IMR-90 (cell line): ENCODE results near the gene GPHA2. TPM values are rescaled to one million over a fixed set of nuclear protein-coding genes. Genes with fewer than 3 reads are reported as not detected.

Experiments used
- ATAC-seq: fragments of 200-7000 bp; cut with Tn5 transposase; 2 replicates; pipeline ENCODE4 v1.9.1; 2020; ENCODE audit warnings: low read depth, mild to moderate bottlenecking, moderate library complexity
- BruUV-seq: library from RNA; stranded (reverse); fragments of 400-500 nt; replicated peaks from 2 replicates; lab custom pipeline; 2021; lab: Mats Ljungman, UMichigan
- CTCF ChIA-PET: fragments of 300-600 bp; formaldehyde crosslinking; extraction: SDS; loops from one replicate; lab custom pipeline; 2021; ENCODE audit warnings: antibody characterized with exemption; lab: Yijun Ruan, JAX
- POLR2A ChIA-PET: fragments of 300-600 bp; sonication (Branson Sonifier 250); formaldehyde crosslinking; loops from one replicate; lab custom pipeline; 2022; ENCODE audit warnings: antibody characterized with exemption; ENCODE audit not compliant: unreplicated experiment; lab: Charles Lee
- DNase-seq: peaks from one replicate; pipeline ENCODE4 v3.0.0; 2013
- H2AFZ ChIP-seq: replicated peaks from 2 replicates; pipeline ENCODE3; 2013; ENCODE audit warnings: low read length, mild to moderate bottlenecking; ENCODE audit not compliant: poor library complexity
- H2AK5ac ChIP-seq: 2 replicates; pipeline ENCODE4 v1.6.1; 2013; ENCODE audit warnings: low read depth, low read length, inconsistent platforms
- H2AK9ac ChIP-seq: replicated peaks from 2 replicates; pipeline ENCODE3; 2013; ENCODE audit warnings: mild to moderate bottlenecking, low read depth, low read length, moderate library complexity; ENCODE audit not compliant: poor library complexity
- H2BK120ac ChIP-seq: 2 replicates; pipeline ENCODE4 v1.6.1; 2013; ENCODE audit warnings: low read depth, low read length, inconsistent platforms
- H2BK15ac ChIP-seq: 3 replicates; pipeline ENCODE4 v1.6.1; 2013; ENCODE audit warnings: low read depth, low read length, inconsistent platforms
- H2BK20ac ChIP-seq: 2 replicates; pipeline ENCODE4 v1.6.1; 2013; ENCODE audit warnings: low read depth, mild to moderate bottlenecking, inconsistent platforms, low read length, moderate library complexity
- H2BK5ac ChIP-seq: 2 replicates; pipeline ENCODE4 v1.6.1; 2013; ENCODE audit warnings: mild to moderate bottlenecking, low read depth, low read length, inconsistent platforms; ENCODE audit not compliant: poor library complexity, severe bottlenecking
- H3K14ac ChIP-seq: replicated peaks from 2 replicates; pipeline ENCODE4 v1.6.1; 2013; ENCODE audit warnings: low read depth, low read length, inconsistent platforms
- H3K18ac ChIP-seq: 2 replicates; pipeline ENCODE4 v1.6.1; 2013; ENCODE audit warnings: low read depth, low read length, control low read depth
- H3K23ac ChIP-seq: 2 replicates; pipeline ENCODE4 v1.6.1; 2013; ENCODE audit warnings: low read depth, low read length, inconsistent platforms
- H3K27ac ChIP-seq: 2 replicates; pipeline ENCODE4 v1.5.1; 2013; ENCODE audit warnings: mild to moderate bottlenecking, control low read depth, low read length; ENCODE audit not compliant: insufficient read depth
- H3K27me3 ChIP-seq: 2 replicates; pipeline ENCODE4 v1.6.1; 2013; ENCODE audit warnings: low read length; ENCODE audit not compliant: control insufficient read depth, insufficient read depth
- H3K36me3 ChIP-seq: 2 replicates; pipeline ENCODE4 v1.6.1; 2013; ENCODE audit warnings: low read length, mixed read lengths; ENCODE audit not compliant: control insufficient read depth, insufficient read depth
- H3K4ac ChIP-seq: 2 replicates; pipeline ENCODE4 v1.6.1; 2013; ENCODE audit warnings: low read depth, low read length, inconsistent platforms
- H3K4me1 ChIP-seq: 2 replicates; pipeline ENCODE4 v1.6.1; 2013; ENCODE audit warnings: low read length, mixed read lengths; ENCODE audit not compliant: control insufficient read depth, insufficient read depth
- H3K4me2 ChIP-seq: 2 replicates; pipeline ENCODE4 v1.6.1; 2013; ENCODE audit warnings: low read depth, mild to moderate bottlenecking, control low read depth, low read length, moderate library complexity
- H3K4me3 ChIP-seq: 2 replicates; pipeline ENCODE4 v1.5.1; 2013; ENCODE audit warnings: low read depth, mild to moderate bottlenecking, control low read depth, low read length, moderate library complexity; ENCODE audit not compliant: insufficient read depth
- H3K56ac ChIP-seq: 2 replicates; pipeline ENCODE4 v1.6.1; 2013; ENCODE audit warnings: low read length, inconsistent platforms; ENCODE audit not compliant: insufficient read depth; ENCODE audit errors: extremely low read depth
- H3K79me1 ChIP-seq, 2 experiments: 2 replicates each; pipeline ENCODE4 v1.6.1; 2013; ENCODE audit warnings: low read length in 2 of 2, inconsistent platforms in 1 of 2, low read depth in 1 of 2
- H3K9ac ChIP-seq: 2 replicates; pipeline ENCODE4 v1.6.1; 2013; ENCODE audit warnings: low read depth, low read length, control low read depth
- H3K9me1 ChIP-seq: 2 replicates; pipeline ENCODE4 v1.6.1; 2013; ENCODE audit warnings: low read length, inconsistent platforms; ENCODE audit not compliant: insufficient read depth
- H3K9me3 ChIP-seq: 2 replicates; pipeline ENCODE4 v1.6.1; 2013; ENCODE audit warnings: low read length; ENCODE audit not compliant: control insufficient read depth, insufficient read depth
- H4K20me1 ChIP-seq: 2 replicates; pipeline ENCODE4 v1.6.1; 2013; ENCODE audit warnings: low read length, inconsistent platforms; ENCODE audit not compliant: insufficient read depth
- H4K5ac ChIP-seq: 2 replicates; pipeline ENCODE4 v1.6.1; 2013; ENCODE audit warnings: mild to moderate bottlenecking, low read depth, low read length, control low read depth
- H4K8ac ChIP-seq, 2 experiments: 2 replicates each; pipeline ENCODE4 v1.6.1; 2013; ENCODE audit warnings: low read depth in 2 of 2, low read length in 2 of 2, control low read depth in 1 of 2, inconsistent platforms in 1 of 2
- H4K91ac ChIP-seq: 2 replicates; pipeline ENCODE4 v1.6.1; 2013; ENCODE audit warnings: low read depth, low read length, inconsistent platforms; ENCODE audit not compliant: insufficient read depth
- BHLHE40 ChIP-seq: fragments of 150-350 bp; IDR thresholded peaks from 2 replicates; pipeline ENCODE4 v1.6.1; 2016; ENCODE audit warnings: mild to moderate bottlenecking, low read depth, low read length
- CEBPB ChIP-seq: IDR thresholded peaks from 2 replicates; pipeline ENCODE4 v1.6.1; 2012; ENCODE audit warnings: low read depth, low read length, improper control_type of control experiment
- CHD1 ChIP-seq: IDR thresholded peaks from 2 replicates; pipeline ENCODE4 v1.6.1; 2012; ENCODE audit warnings: low read depth, low read length, improper control_type of control experiment
- FOS ChIP-seq: fragments of 150-350 bp; IDR thresholded peaks from 2 replicates; pipeline ENCODE4 v1.6.1; 2016; ENCODE audit warnings: low read depth, low read length
- MAFK ChIP-seq: IDR thresholded peaks from 2 replicates; pipeline ENCODE4 v1.6.1; 2012; ENCODE audit warnings: low read depth, low read length, improper control_type of control experiment
- MAZ ChIP-seq: IDR thresholded peaks from 2 replicates; pipeline ENCODE4 v1.6.1; 2012; ENCODE audit warnings: low read depth, mild to moderate bottlenecking, low read length, improper control_type of control experiment, moderate library complexity, borderline replicate concordance
- MXI1 ChIP-seq: IDR thresholded peaks from 2 replicates; pipeline ENCODE4 v1.6.1; 2012; ENCODE audit warnings: low read depth, mild to moderate bottlenecking, low read length, moderate library complexity, borderline replicate concordance
- NFE2L2 ChIP-seq: fragments of 150-350 bp; IDR thresholded peaks from 2 replicates; pipeline ENCODE4 v1.6.1; 2016; ENCODE audit warnings: low read depth, mild to moderate bottlenecking, low read length
- POLR2A ChIP-seq: IDR thresholded peaks from 2 replicates; pipeline ENCODE4 v1.6.1; 2012; ENCODE audit warnings: mild to moderate bottlenecking, low read depth, low read length
- RAD21 ChIP-seq: IDR thresholded peaks from 2 replicates; pipeline ENCODE4 v1.6.1; 2012; ENCODE audit warnings: low read length, improper control_type of control experiment
- RCOR1 ChIP-seq: IDR thresholded peaks from 2 replicates; pipeline ENCODE4 v1.6.1; 2012; ENCODE audit warnings: mild to moderate bottlenecking, low read length, improper control_type of control experiment; ENCODE audit not compliant: insufficient replicate concordance
- RFX5 ChIP-seq: IDR thresholded peaks from 2 replicates; pipeline ENCODE4 v1.8.0; 2012; ENCODE audit warnings: low read depth, mild to moderate bottlenecking, low read length, moderate library complexity
- SMC3 ChIP-seq: fragments of 150-350 bp; IDR thresholded peaks from 2 replicates; pipeline ENCODE4 v1.6.1; 2016; ENCODE audit warnings: low read depth, mild to moderate bottlenecking, antibody characterized with exemption, low read length, moderate library complexity
- WGBS, 2 experiments: methylation state at CpG; one replicate each; pipeline versions ENCODE4 v1.1.5 to v1.1.7; 2013; ENCODE audit warnings: missing lambda C conversion rate in 2 of 2; ENCODE audit not compliant: insufficient read length in 1 of 2; ENCODE audit errors: extremely low coverage in 2 of 2; 5-methylcytosine and 5-hydroxymethylcytosine counted together
- dilution Hi-C: fragments of 300-500 bp; cut with HindIII; formaldehyde crosslinking; loops from one replicate; pipeline ENCODE4 v1.14.3; 2018; ENCODE audit warnings: low sequenced_read_pairs; ENCODE audit not compliant: unreplicated experiment
- in situ Hi-C: fragments of 300-500 bp; cut with MboI; formaldehyde crosslinking; loops from 3 replicates; pipeline ENCODE4 v1.14.3; 2019; ENCODE audit warnings: low sequenced_read_pairs, inconsistent platforms, mixed read lengths
- intact Hi-C: fragments of 100-400 bp; cut with micrococcal nuclease; formaldehyde crosslinking; loops from 2 replicates; pipeline ENCODE4 v1.10.0; 2022
- polyA plus RNA-seq, 3 experiments: library from polyadenylated mRNA; depleted of rRNA; stranded (reverse); fragments of >200 nt; gene quantifications; 2 replicates each; pipeline ENCODE4 v1.2.3, GENCODE V29; 2012; ENCODE audit warnings: low replicate concordance in 1 of 3
- total RNA-seq: library from RNA; depleted of rRNA; stranded (reverse); fragments of >200 nt; gene quantifications from 2 replicates; pipeline ENCODE4 v1.2.3, GENCODE V29; 2012
- TF ChIP-seq, protein P1 (sequence below): conservative IDR thresholded peaks from 2 replicates; pipeline ENCODE4 v1.5.1; 2012; ENCODE audit warnings: mild to moderate bottlenecking, low read depth, low read length, improper control_type of control experiment
- TF ChIP-seq, protein P2 (sequence below): fragments of 150-350 bp; IDR thresholded peaks from 2 replicates; pipeline ENCODE4 v1.6.1; 2016; ENCODE audit warnings: low read depth, mild to moderate bottlenecking, low read length, moderate library complexity, borderline replicate concordance
- TF ChIP-seq, protein P3 (sequence below): fragments of 150-350 bp; IDR thresholded peaks from 2 replicates; pipeline ENCODE4 v1.6.1; 2017; ENCODE audit warnings: mild to moderate bottlenecking, antibody characterized with exemption, low read length, low read depth

Gene GPHA2
- total and polyA plus RNA-seq, 2 of the 4 experiments (the other 2 are of a cell fraction) = not detected

DNA sequence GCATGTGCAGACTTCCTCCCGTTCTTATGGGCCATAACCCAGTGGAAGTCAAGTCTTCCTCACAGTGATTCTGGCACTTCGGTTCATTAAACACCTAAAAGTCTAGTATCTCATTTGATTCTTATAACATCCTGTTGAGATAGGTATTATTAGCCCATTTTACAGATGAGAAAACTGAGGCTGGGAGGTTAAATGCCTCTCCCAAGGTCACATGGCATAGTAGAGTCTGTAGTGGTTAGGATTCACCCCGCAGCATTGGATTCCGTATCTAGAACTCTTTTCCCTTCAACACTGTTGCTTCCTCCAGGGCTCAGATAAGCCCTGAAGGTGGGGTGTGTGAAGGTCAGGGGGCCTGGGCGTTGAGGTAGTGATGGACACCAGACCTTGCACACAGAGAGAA, 3.4 kb downstream of the GPHA2 start:
- H2AK5ac ChIP-seq = no peak overlapping the region
- H2BK120ac ChIP-seq = no peak overlapping the region
- H3K4ac ChIP-seq = no peak overlapping the region
- H3K4me3 ChIP-seq = no peak overlapping the region
- BruUV-seq = no TSS peak
- CTCF ChIA-PET = no interaction called here
- H4K5ac ChIP-seq = no peak overlapping the region
- no peak overlapping the region for H2BK20ac ChIP-seq
- no peaks in the 10 kb centered on the region for H3K27me3 ChIP-seq
- H3K4me2 ChIP-seq = no peak overlapping the region
- H3K9me1 ChIP-seq = no peaks in the 10 kb centered on the region
- no peak overlapping the region for H4K8ac ChIP-seq
- H3K79me1 ChIP-seq = peaks cover 0 to 9% of the 10 kb centered on the region in 2 experiments; a peak in 1 of 4 replicates
- ATAC-seq (no peak), DNase-seq (no peak)
- H2BK15ac ChIP-seq = no peak overlapping the region
- intact Hi-C loops = no loop called here
- no peak overlapping the region for H3K14ac ChIP-seq
- H4K91ac ChIP-seq = no peak overlapping the region
- WGBS, 2 experiments = 60% methylated on average over 1 of the region's 5 CpGs; no CpG with 5 or more reads in 1 of the 2 experiments
- POLR2A ChIA-PET = no interaction called here
- H3K27ac ChIP-seq = no peak overlapping the region
- H3K9ac ChIP-seq = no peak overlapping the region
- no peak overlapping the region for H2AK9ac ChIP-seq
- peaks cover 55% of the 10 kb centered on the region for H3K36me3 ChIP-seq
- TF ChIP-seq, protein P1, sequence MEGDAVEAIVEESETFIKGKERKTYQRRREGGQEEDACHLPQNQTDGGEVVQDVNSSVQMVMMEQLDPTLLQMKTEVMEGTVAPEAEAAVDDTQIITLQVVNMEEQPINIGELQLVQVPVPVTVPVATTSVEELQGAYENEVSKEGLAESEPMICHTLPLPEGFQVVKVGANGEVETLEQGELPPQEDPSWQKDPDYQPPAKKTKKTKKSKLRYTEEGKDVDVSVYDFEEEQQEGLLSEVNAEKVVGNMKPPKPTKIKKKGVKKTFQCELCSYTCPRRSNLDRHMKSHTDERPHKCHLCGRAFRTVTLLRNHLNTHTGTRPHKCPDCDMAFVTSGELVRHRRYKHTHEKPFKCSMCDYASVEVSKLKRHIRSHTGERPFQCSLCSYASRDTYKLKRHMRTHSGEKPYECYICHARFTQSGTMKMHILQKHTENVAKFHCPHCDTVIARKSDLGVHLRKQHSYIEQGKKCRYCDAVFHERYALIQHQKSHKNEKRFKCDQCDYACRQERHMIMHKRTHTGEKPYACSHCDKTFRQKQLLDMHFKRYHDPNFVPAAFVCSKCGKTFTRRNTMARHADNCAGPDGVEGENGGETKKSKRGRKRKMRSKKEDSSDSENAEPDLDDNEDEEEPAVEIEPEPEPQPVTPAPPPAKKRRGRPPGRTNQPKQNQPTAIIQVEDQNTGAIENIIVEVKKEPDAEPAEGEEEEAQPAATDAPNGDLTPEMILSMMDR = no peak
- TF ChIP-seq CHD1 (no peak), SMC3 (no peak), NFE2L2 (no peak), FOS (no peak), RCOR1 (no peak), MXI1 (no peak), RAD21 (no peak), CEBPB (no peak), POLR2A (no peak), MAZ (no peak), RFX5 (no peak), BHLHE40 (no peak), MAFK (no peak)
- TF ChIP-seq, protein P2, sequence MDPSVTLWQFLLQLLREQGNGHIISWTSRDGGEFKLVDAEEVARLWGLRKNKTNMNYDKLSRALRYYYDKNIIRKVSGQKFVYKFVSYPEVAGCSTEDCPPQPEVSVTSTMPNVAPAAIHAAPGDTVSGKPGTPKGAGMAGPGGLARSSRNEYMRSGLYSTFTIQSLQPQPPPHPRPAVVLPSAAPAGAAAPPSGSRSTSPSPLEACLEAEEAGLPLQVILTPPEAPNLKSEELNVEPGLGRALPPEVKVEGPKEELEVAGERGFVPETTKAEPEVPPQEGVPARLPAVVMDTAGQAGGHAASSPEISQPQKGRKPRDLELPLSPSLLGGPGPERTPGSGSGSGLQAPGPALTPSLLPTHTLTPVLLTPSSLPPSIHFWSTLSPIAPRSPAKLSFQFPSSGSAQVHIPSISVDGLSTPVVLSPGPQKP = no peak
- TF ChIP-seq, protein P3, sequence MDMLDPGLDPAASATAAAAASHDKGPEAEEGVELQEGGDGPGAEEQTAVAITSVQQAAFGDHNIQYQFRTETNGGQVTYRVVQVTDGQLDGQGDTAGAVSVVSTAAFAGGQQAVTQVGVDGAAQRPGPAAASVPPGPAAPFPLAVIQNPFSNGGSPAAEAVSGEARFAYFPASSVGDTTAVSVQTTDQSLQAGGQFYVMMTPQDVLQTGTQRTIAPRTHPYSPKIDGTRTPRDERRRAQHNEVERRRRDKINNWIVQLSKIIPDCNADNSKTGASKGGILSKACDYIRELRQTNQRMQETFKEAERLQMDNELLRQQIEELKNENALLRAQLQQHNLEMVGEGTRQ = no peak
- dilution Hi-C loops = no loop called here
- H3K23ac ChIP-seq = no peak overlapping the region
- H3K9me3 ChIP-seq = no peaks in the 10 kb centered on the region
- H2AFZ ChIP-seq = no peak overlapping the region
- H3K18ac ChIP-seq = no peak overlapping the region
- in situ Hi-C loops = no loop called here
- no peak overlapping the region for H2BK5ac ChIP-seq
- H4K20me1 ChIP-seq = peaks cover 5% of the 10 kb centered on the region; the same call in 1 of the 2 replicates
- no peak overlapping the region for H3K56ac ChIP-seq
- no peaks in the 10 kb centered on the region for H3K4me1 ChIP-seq
